Right forelimb (tissue), 1 donor: ENCODE data around the gene TRIM59.
"Not testable (repeated sequence)": the region's sequence is repeated elsewhere in the genome, so short reads cannot be mapped to it uniquely, and the experiment has no call there.

ENCODE experiments used
- DNase-seq: peaks from one replicate; pipeline ENCODE4 v3.0.0-alpha.2; 2018

The TRIM59 gene

GRCh38 chr3:160454995-160455394, 5.4 kb upstream of the TRIM59 start:
- DNase-seq: no peak

- DNase-seq: not testable (repeated sequence)
These were observed 2.7 kb upstream of the TRIM59 start for GRCh38 chr3:160452251-160452650.

GRCh38 chr3:160451602-160452001, 2.0 kb upstream of the TRIM59 start:
- no peak for DNase-seq

GRCh38 chr3:160450846-160451245, 1.3 kb upstream of the TRIM59 start:
- no peak for DNase-seq

- no peak for DNase-seq
These were observed 546 bp downstream of the TRIM59 start for GRCh38 chr3:160448845-160449635.

- DNase-seq: no peak
These were observed 2.0 kb downstream of the TRIM59 start for GRCh38 chr3:160447544-160447943.

- DNase-seq: no peak
These were observed 3.0 kb downstream of the TRIM59 start for GRCh38 chr3:160446522-160447056.

GRCh38 chr3:160445854-160446253, 3.7 kb downstream of the TRIM59 start:
- no peak for DNase-seq

- no peak for DNase-seq
These were observed 5.2 kb downstream of the TRIM59 start for GRCh38 chr3:160444411-160444810.

GRCh38 chr3:160440687-160441086, 8.9 kb downstream of the TRIM59 start:
- no peak for DNase-seq

- no peak for DNase-seq
These were observed 12.5 kb downstream of the TRIM59 start for GRCh38 chr3:160437083-160437455.

GRCh38 chr3:160435747-160436146, 13.8 kb downstream of the TRIM59 start:
- no peak for DNase-seq

GRCh38 chr3:160435095-160435494, 14.5 kb downstream of the TRIM59 start:
- DNase-seq: no peak

- DNase-seq: no peak
These were observed 15.5 kb downstream of the TRIM59 start for GRCh38 chr3:160434071-160434470.

GRCh38 chr3:160427832-160428424, 21.7 kb downstream of the TRIM59 start:
- DNase-seq: no peak

- no peak for DNase-seq
These were observed 32.3 kb downstream of the TRIM59 start for GRCh38 chr3:160417311-160417710.

GRCh38 chr3:160413613-160414248, 35.9 kb downstream of the TRIM59 start:
- peak; percentile 65 for DNase-seq

- DNase-seq: no peak
These were observed 37.1 kb downstream of the TRIM59 start for GRCh38 chr3:160412477-160412876.

- no peak for DNase-seq
These were observed 39.6 kb downstream of the TRIM59 start for GRCh38 chr3:160409812-160410610.

GRCh38 chr3:160403796-160404470, 45.7 kb downstream of the TRIM59 start:
- no peak for DNase-seq

GRCh38 chr3:160403028-160403545, 46.5 kb downstream of the TRIM59 start:
- no peak for DNase-seq
